Mesenchymal stem cell (in vitro differentiated cells and primary cell): ENCODE measurements around the gene GATA6.
"Not testable (repeated sequence)": the region's sequence is repeated elsewhere in the genome, so short reads cannot be mapped to it uniquely, and the experiment has no call there.

Experiments
- DNase-seq: peaks from one replicate; pipeline ENCODE4 v3.0.0-alpha.2; 2013
- H2AFZ ChIP-seq: one replicate; pipeline ENCODE4 v1.6.1; 2013; ENCODE audit warnings: low read depth, mild to moderate bottlenecking, control low read depth, inconsistent platforms, low read length, moderate library complexity
- H2AK5ac ChIP-seq: 2 replicates; pipeline ENCODE4 v1.6.1; 2013; ENCODE audit warnings: low read length, moderate library complexity, mild to moderate bottlenecking, inconsistent platforms; ENCODE audit not compliant: severe bottlenecking
- H2BK120ac ChIP-seq: one replicate; pipeline ENCODE4 v1.6.1; 2013; ENCODE audit warnings: low read depth, mild to moderate bottlenecking, inconsistent platforms, low read length, moderate library complexity
- H2BK12ac ChIP-seq, 2 experiments: one replicate each; pipeline ENCODE4 v1.6.1; 2013; ENCODE audit warnings: inconsistent platforms in 2 of 2, low read length in 2 of 2, mild to moderate bottlenecking in 2 of 2, moderate library complexity in 2 of 2, control low read depth in 1 of 2
- H2BK15ac ChIP-seq: one replicate; pipeline ENCODE4 v1.6.1; 2013; ENCODE audit warnings: mild to moderate bottlenecking, low read depth, inconsistent platforms; ENCODE audit not compliant: poor library complexity, severe bottlenecking
- H2BK5ac ChIP-seq: 2 replicates; pipeline ENCODE4 v1.6.1; 2013; ENCODE audit warnings: low read depth, mild to moderate bottlenecking, low read length, control low read depth, inconsistent platforms; ENCODE audit not compliant: poor library complexity, severe bottlenecking
- H3K14ac ChIP-seq, 2 experiments: one replicate each; pipeline ENCODE4 v1.6.1; 2013; ENCODE audit warnings: inconsistent platforms in 2 of 2, low read length in 2 of 2, control low read depth in 1 of 2, mild to moderate bottlenecking in 1 of 2, moderate library complexity in 1 of 2
- H3K18ac ChIP-seq, 2 experiments: one replicate each; pipeline ENCODE4 v1.6.1; 2013; ENCODE audit warnings: inconsistent platforms in 2 of 2, low read length in 2 of 2, control low read depth in 1 of 2, low read depth in 1 of 2, mild to moderate bottlenecking in 1 of 2
- H3K23ac ChIP-seq, 2 experiments: one replicate each; pipeline ENCODE4 v1.6.1; 2013; ENCODE audit warnings: inconsistent platforms in 2 of 2, low read length in 2 of 2, mild to moderate bottlenecking in 2 of 2, moderate library complexity in 2 of 2, control low read depth in 1 of 2
- H3K27ac ChIP-seq: 2 replicates; pipeline ENCODE4 v1.5.1; 2013; ENCODE audit warnings: mild to moderate bottlenecking, moderate library complexity, low read length, control low read depth, inconsistent platforms; ENCODE audit not compliant: poor library complexity, severe bottlenecking
- H3K27me3 ChIP-seq, 2 experiments: 2 replicates each; pipeline versions ENCODE4 v1.6.1 to v1.7.0; 2013; ENCODE audit warnings: low read length in 2 of 2, mild to moderate bottlenecking in 2 of 2, moderate library complexity in 2 of 2, control low read depth in 1 of 2, inconsistent platforms in 1 of 2; ENCODE audit not compliant: control insufficient read depth in 1 of 2, insufficient read depth in 1 of 2
- H3K36me3 ChIP-seq, 2 experiments: 2 replicates each; pipeline versions ENCODE4 v1.6.1 to v1.7.0; 2013; ENCODE audit warnings: low read length in 2 of 2, control low read depth in 1 of 2, inconsistent platforms in 1 of 2, low read depth in 1 of 2, mild to moderate bottlenecking in 1 of 2; ENCODE audit not compliant: insufficient read depth in 2 of 2, control insufficient read depth in 1 of 2
- H3K4ac ChIP-seq, 2 experiments: one replicate each; pipeline ENCODE4 v1.6.1; 2013; ENCODE audit warnings: inconsistent platforms in 2 of 2, low read length in 2 of 2, mild to moderate bottlenecking in 2 of 2, moderate library complexity in 2 of 2, control low read depth in 1 of 2, low read depth in 1 of 2
- H3K4me1 ChIP-seq: 2 replicates; pipeline ENCODE4 v1.6.1; 2013; ENCODE audit warnings: low read depth, low read length, control low read depth; ENCODE audit not compliant: control insufficient read depth, insufficient read depth
- H3K4me2 ChIP-seq: 2 replicates; pipeline ENCODE4 v1.6.1; 2013; ENCODE audit warnings: low read length, mild to moderate bottlenecking, inconsistent platforms; ENCODE audit not compliant: poor library complexity, severe bottlenecking
- H3K4me3 ChIP-seq, 2 experiments: 2 replicates each; pipeline versions ENCODE4 v1.5.1 to v1.7.0; 2013; ENCODE audit warnings: low read length in 2 of 2, mild to moderate bottlenecking in 2 of 2, control low read depth in 1 of 2, low read depth in 1 of 2; ENCODE audit not compliant: insufficient read depth in 1 of 2
- H3K79me1 ChIP-seq: replicated peaks from 2 replicates; pipeline ENCODE4 v1.6.1; 2013; ENCODE audit warnings: mild to moderate bottlenecking, control low read depth, low read length, inconsistent platforms; ENCODE audit not compliant: poor library complexity, severe bottlenecking
- H3K9ac ChIP-seq: 2 replicates; pipeline ENCODE4 v1.7.0; 2013; ENCODE audit warnings: mild to moderate bottlenecking, low read length, moderate library complexity
- H3K9me3 ChIP-seq: 2 replicates; pipeline ENCODE4 v1.7.0; 2013; ENCODE audit warnings: mild to moderate bottlenecking, low read length; ENCODE audit not compliant: control insufficient read depth
- H4K8ac ChIP-seq: one replicate; pipeline ENCODE4 v1.6.1; 2013; ENCODE audit warnings: inconsistent platforms, mild to moderate bottlenecking, low read length, moderate library complexity
- H4K91ac ChIP-seq: one replicate; pipeline ENCODE4 v1.6.1; 2013; ENCODE audit warnings: mild to moderate bottlenecking, low read length, inconsistent platforms
- WGBS: methylation state at CpG from one replicate; pipeline ENCODE4 v1.1.7; 2013; ENCODE audit warnings: mixed read lengths; 5-methylcytosine and 5-hydroxymethylcytosine counted together

Gene GATA6

DNA sequence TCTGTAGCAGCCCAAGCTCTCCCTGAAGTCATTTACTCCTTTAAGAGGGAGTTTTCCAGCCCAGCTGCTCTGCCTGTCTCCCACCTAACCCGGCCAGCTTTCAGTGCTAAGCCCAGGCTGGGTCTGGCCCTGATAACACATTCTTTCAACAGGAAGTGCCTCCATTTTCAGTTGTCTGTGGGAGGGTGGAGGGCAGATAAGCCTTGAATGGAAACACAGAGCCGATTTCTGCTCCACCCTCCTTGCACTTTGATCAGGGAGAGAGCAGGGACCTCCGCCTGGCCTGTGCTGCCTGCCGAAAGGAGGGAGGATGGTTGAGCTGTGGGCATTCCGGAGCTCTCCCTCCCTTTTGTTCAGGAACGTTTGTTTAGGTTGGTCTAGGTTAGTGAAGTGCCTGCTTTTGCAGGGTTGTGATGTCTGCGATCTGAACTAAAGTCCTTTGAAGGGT lies 24.8 kb downstream of the GATA6 start:
- peak overlapping the region; percentile 57 to 65 for H3K4ac ChIP-seq
- peak overlapping the region; percentile 17 to 22 for H3K18ac ChIP-seq
- no peak for DNase-seq
- H3K23ac ChIP-seq: no peak overlapping the region
- peak overlapping the region; percentile 64 for H4K91ac ChIP-seq
- no peak overlapping the region for H3K4me3 ChIP-seq
- no peak overlapping the region for H2AFZ ChIP-seq
- no peaks in the 10 kb centered on the region for H3K27me3 ChIP-seq
- WGBS: 19% methylated on average over 5 of the region's 7 CpGs
- H2BK5ac ChIP-seq: no peak overlapping the region
- H3K79me1 ChIP-seq: no peaks in the 10 kb centered on the region
- H2BK12ac ChIP-seq: peak overlapping the region; percentile 0 to 34
- peaks cover 0 to 10% of the 10 kb centered on the region in 2 experiments for H3K36me3 ChIP-seq
- no peak overlapping the region for H2BK120ac ChIP-seq
- H2AK5ac ChIP-seq: no peak overlapping the region
- no peak overlapping the region for H3K27ac ChIP-seq
- H4K8ac ChIP-seq: peak overlapping the region; percentile 94
- H3K14ac ChIP-seq: no peak overlapping the region
- H2BK15ac ChIP-seq: no peak overlapping the region
- H3K4me1 ChIP-seq: peaks cover 8% of the 10 kb centered on the region
- no peaks in the 10 kb centered on the region for H3K9me3 ChIP-seq
- no peak overlapping the region for H3K9ac ChIP-seq
- H3K4me2 ChIP-seq: no peak overlapping the region

- over 99% methylated on average over 10 of the region's 11 CpGs for WGBS
- H4K8ac ChIP-seq: no peak overlapping the region
- H3K4me2 ChIP-seq: no peak overlapping the region
- H3K79me1 ChIP-seq: no peaks in the 10 kb centered on the region
- no peak overlapping the region for H3K18ac ChIP-seq
- H3K23ac ChIP-seq: no peak overlapping the region
- peaks cover 7% of the 10 kb centered on the region for H3K4me1 ChIP-seq
- H3K9ac ChIP-seq: no peak overlapping the region
- H2AK5ac ChIP-seq: no peak overlapping the region
- no peak overlapping the region for H3K4ac ChIP-seq
- no peak overlapping the region for H2BK5ac ChIP-seq
- H4K91ac ChIP-seq: no peak overlapping the region
- no peak overlapping the region for H2BK15ac ChIP-seq
- H3K27me3 ChIP-seq: no peaks in the 10 kb centered on the region
- H3K36me3 ChIP-seq: peaks cover 0 to 10% of the 10 kb centered on the region in 2 experiments
- no peak overlapping the region for H2BK120ac ChIP-seq
- no peak overlapping the region for H3K14ac ChIP-seq
- H3K4me3 ChIP-seq: no peak overlapping the region
- H3K9me3 ChIP-seq: no peaks in the 10 kb centered on the region
- DNase-seq: no peak
- H2BK12ac ChIP-seq: no peak overlapping the region
- no peak overlapping the region for H2AFZ ChIP-seq
- H3K27ac ChIP-seq: no peak overlapping the region
Observed at GRCh38 chr18:22195052-22195451, 25.7 kb downstream of the GATA6 start.

- H4K8ac ChIP-seq, H2BK15ac ChIP-seq, H3K9ac ChIP-seq, H2AK5ac ChIP-seq, H3K27ac ChIP-seq, H3K4ac ChIP-seq, H2BK120ac ChIP-seq, H4K91ac ChIP-seq, H3K4me3 ChIP-seq, H3K4me2 ChIP-seq, H3K14ac ChIP-seq, H3K18ac ChIP-seq, H2BK5ac ChIP-seq, H2AFZ ChIP-seq, H2BK12ac ChIP-seq, H3K23ac ChIP-seq, H3K4me1 ChIP-seq, DNase-seq, H3K79me1 ChIP-seq, H3K27me3 ChIP-seq, H3K9me3 ChIP-seq: not testable (repeated sequence)
- WGBS: 97% methylated on average over 5 of the region's 5 CpGs
- H3K36me3 ChIP-seq: peaks cover 5 to 26% of the 10 kb centered on the region in 2 experiments
Observed at GRCh38 chr18:22196943-22197342, 27.6 kb downstream of the GATA6 start.

DNA sequence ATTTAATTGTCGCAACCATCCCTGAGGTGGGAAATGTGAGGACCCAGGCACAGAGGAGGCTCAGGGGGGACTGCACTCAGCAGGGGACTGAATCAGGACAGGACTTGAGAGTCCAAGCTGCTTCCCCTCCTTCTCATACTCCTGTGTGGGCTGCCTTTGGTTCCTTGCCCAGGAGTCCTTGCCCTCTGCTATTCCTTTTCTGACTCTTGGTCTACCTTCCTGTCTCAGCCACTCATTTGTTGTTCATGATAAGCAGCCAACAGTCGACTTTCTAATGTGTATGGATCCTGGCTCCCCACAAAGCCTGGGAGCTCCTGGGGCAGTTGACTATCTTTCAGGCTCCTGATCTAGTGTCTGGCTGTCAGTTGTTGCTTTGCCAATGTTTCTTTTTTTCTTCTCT lies 28.3 kb downstream of the GATA6 start:
- Histone ChIP-seq H2BK120ac (no peak overlapping the region), H3K9me3 (no peaks in the 10 kb centered on the region), H3K23ac (no peak overlapping the region), H3K27ac (no peak overlapping the region), H4K91ac (no peak overlapping the region), H3K27me3 (no peaks in the 10 kb centered on the region), H2BK15ac (no peak overlapping the region), H4K8ac (no peak overlapping the region), H2AK5ac (no peak overlapping the region), H3K4me2 (no peak overlapping the region), H2BK12ac (no peak overlapping the region), H3K79me1 (no peaks in the 10 kb centered on the region), H3K9ac (no peak overlapping the region), H2BK5ac (no peak overlapping the region), H3K36me3 (peaks cover 5 to 31% of the 10 kb centered on the region in 2 experiments), H3K4me1 (peaks cover 6% of the 10 kb centered on the region), H2AFZ (no peak overlapping the region), H3K14ac (no peak overlapping the region), H3K18ac (no peak overlapping the region), H3K4me3 (no peak overlapping the region), H3K4ac (no peak overlapping the region)
- WGBS: 93% methylated on average over 2 of the region's 2 CpGs
- DNase-seq: no peak
